ENCODE results near the gene USP10.
"Not testable (repeated sequence)": the region's sequence is repeated elsewhere in the genome, so short reads cannot be mapped to it uniquely, and the experiment has no call there.

The USP10 gene

DNA sequence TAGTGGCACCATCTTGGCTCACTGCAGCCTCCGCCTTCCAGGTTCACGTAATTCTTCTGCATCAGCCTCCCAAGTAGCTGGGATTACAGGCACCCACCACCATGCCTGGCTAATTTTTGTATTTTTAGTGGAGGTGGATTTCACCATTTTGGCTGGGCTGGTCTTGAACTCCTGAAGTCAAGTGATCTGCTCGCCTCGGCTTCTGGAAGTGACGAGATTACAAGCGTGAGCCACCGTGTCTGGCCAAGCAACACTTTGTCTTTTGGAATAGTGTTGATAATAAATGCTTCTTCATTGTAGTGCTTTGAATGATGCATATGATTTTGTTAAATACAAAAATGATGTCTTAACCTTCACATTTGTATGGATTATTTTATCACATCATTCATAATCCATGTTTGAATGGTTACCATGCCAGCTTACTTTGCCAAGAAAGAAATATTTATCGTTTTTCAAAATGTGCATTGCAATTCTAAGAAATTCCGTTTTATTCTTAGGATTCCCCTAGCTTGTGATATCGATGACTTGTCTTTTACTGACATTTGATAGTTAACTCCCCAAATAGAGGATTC is 29.1 kb downstream of the USP10 start:
- DNase-seq (ENCODE audit: low read depth in 1 of 2, low spot score in 1 of 2) = no peak
- no peak for TF ChIP-seq JUND (IDR thresholded peaks at IDR 0.05; ENCODE audit: low read depth)
- in situ Hi-C loops (cut with HindIII; ENCODE audit: low pct_unique_long_range_greater_than_20kb, low sequenced_read_pairs) = no loop called here

DNA sequence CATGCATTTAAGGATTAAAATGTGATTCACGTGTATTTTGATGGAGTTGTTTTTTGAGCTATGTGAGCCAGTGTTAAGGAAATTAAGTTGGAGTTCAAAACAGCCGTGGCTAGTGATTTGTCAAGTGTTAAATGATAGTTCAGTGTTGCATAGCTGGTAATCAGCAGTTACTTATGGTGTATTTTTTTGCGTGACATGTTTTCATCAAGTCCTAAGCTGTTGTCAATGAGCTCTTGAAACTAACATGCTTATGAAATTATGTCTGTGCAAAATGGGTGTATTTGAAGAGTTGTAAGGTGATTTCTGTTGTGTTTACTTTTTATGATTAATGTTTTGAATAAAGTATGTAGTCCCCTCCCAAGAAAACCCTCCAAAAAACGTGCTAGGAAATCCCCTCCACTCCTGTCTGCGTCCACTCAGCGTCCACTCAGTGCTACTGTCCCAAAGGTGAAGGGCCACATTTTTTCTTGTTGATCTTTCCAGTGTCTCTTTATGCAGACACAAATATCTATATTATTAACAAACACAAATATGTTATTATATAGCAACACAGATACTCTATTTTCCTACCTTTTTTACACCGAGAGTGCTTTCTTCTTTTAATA is 30.0 kb downstream of the USP10 start:
- no peak for DNase-seq (ENCODE audit: low read depth in 1 of 2, low spot score in 1 of 2)
- in situ Hi-C loops (cut with HindIII; ENCODE audit: low pct_unique_long_range_greater_than_20kb, low sequenced_read_pairs) = no loop called here
- TF ChIP-seq JUND (IDR thresholded peaks at IDR 0.05; ENCODE audit: low read depth) = no peak

DNA sequence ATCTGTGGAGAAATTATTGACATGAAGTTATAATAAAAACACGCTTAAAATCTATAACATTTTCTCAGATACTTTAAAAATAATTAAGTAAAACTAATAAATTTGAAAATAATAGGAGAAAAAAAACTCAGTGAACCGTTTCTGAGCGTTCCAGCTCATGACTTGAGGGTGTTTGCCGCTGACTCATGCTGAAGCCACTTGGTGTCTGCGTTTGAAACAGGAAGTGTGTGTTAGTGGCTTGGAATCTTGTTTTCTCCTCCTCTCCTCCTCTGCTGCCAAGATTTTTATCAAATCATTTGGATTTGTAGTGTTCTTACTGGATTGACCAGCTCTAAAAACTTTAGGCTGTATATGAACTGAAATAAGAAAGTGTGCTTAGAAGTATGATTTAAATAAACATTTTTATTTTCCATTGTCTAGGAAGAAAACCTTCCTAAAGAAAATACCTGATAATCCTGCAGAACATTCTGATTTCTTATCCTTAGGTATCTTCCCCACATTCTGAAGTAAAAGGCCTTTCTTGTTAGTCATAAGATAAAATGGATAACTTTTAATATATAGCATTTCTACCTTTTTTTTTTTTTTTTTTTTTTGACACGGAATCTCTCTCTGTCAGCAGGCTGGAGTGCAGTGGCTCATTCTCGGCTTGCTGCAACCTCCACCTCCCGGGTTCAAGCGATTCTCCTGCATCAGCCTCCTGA is 30.8 kb downstream of the USP10 start:
- peak; percentile 96 for TF ChIP-seq JUND (IDR thresholded peaks at IDR 0.05; ENCODE audit: low read depth)
- in situ Hi-C loops (cut with HindIII; ENCODE audit: low pct_unique_long_range_greater_than_20kb, low sequenced_read_pairs) = no loop called here
- DNase-seq (ENCODE audit: low read depth in 1 of 2, low spot score in 1 of 2) = peak; percentile 38 to 95

DNA sequence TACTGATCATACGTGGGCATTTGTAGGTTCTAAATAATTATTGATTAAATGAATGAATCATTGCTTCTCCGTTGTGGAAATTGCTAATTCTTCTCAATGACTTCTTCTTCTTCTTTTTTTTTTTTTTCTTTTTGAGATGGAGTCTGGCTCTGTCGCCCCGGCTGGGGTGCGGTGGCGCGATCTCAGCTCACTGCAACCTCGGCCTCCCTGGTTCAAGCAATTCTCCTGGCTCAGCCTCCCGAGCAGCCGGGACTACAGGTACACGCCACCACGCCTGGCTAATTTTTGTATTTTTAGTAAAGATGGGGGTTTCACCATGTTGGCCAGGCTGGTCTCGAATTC is 32.5 kb downstream of the USP10 start:
- in situ Hi-C loops (cut with HindIII; ENCODE audit: low pct_unique_long_range_greater_than_20kb, low sequenced_read_pairs); DNase-seq (ENCODE audit: low read depth in 1 of 2, low spot score in 1 of 2): not testable (repeated sequence)

DNA sequence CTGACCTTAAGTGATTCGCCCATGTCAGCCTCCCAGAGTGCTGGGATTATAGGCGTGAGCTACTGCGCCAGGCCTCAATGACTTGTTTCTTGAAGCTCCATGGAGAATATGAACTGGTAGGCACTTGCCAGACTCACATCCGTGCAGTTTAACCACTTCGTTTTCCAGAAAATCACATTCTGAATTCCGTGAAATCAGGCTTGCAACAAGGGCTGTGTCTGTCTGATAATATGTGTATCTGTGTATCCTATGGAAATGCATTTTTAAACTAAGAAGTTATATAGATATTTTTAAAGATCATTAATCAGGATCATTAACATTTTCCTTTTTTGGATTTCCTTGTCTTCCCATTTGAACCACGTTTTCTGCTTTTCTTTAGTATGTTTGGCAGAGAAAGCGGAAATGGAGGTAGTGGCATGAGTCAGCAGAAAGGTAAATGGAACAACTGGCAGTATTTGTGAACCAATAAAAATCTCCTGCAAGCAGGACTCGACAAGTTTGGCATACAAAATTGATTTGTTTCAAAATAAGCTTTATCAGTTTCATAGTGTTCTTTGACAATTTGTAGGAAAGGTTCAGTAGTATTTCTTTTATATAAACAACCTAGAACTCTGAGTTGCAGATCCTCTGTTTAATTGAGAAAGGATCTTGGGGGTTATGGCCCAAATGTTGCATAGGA is 33.0 kb downstream of the USP10 start:
- DNase-seq (ENCODE audit: low read depth in 1 of 2, low spot score in 1 of 2) = peak in 1 of 2 experiments; percentile 78
- TF ChIP-seq JUND (IDR thresholded peaks at IDR 0.05; ENCODE audit: low read depth) = peak; percentile 64; the same call in 1 of the 2 replicates
- in situ Hi-C loops (cut with HindIII; ENCODE audit: low pct_unique_long_range_greater_than_20kb, low sequenced_read_pairs) = no loop called here

DNA sequence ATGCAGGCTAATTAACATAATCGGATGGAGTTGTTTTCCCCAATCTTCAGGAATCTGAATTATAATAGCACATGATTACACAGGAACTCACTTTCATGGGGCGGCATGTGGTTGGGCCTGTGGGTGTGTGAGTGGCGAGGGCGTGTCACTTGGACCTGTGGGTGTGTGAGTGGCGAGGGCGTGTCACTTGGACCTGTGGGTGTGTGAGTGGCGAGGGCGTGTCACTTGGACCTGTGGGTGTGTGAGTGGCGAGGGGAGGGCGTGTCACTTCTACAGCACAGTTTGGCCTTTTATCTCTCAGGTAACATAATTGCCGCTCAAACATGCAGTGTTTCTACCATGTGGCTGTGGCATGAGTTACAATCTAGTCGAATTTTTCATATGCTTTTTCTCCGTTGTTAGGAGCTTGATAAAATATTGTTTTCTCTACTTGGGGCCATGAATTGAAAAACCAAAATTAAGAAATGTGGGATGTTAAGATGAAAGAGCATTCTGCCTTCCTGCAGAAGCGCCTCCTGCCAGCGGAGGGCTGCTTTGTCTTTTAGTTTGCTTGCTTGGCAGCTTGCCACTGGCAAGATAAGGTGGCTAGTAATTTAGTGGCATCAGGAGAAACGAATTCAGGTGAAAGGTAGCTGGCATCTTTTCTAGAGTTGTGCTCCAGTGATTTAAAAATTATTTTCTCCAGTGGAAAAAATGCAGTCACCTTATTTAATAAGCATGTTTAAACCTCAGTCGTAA is 36.2 kb downstream of the USP10 start:
- in situ Hi-C loops (cut with HindIII; ENCODE audit: low pct_unique_long_range_greater_than_20kb, low sequenced_read_pairs) = no loop called here
- DNase-seq (ENCODE audit: low read depth in 1 of 2, low spot score in 1 of 2) = no peak
- TF ChIP-seq JUND (IDR thresholded peaks at IDR 0.05; ENCODE audit: low read depth) = no peak

DNA sequence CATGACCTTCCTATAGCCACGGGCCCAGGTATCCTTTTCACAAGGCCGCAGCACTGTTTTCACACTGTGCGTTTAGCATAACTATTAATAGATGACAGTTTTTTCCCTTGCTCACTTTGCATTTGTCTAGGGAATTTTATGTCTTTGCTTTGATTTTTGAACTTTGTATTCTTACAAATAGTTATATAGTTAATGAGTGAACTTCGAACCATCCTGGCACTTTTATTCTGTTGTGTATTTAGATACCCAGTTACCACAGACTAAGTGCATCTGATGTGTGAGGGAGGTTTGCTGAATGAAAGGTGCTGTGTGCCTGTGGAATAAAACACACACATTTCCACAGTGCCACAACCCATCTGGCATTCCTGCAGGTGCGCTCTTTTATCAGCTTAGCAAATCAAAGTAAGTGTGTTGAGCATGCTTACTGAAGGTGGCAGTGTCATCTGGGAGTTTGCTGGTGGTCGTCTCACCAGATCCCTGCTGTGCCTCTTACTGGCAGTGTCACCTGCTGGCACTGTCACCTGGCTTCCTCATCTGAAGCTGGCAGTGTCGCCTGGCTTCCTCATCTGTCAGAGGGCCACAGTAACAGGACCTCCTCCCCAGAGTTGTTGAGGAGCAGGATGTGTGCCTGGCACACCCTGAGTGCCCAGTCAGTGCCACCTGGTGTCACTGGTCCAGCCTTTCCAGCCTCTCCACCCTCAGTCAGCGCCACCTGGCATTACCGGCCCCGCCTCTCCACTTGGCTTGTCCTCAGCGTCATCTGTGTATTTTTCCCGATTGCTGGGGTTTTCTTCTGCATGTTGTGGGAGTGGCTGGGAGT is 37.6 kb downstream of the USP10 start:
- no peak for TF ChIP-seq JUND (IDR thresholded peaks at IDR 0.05; ENCODE audit: low read depth)
- in situ Hi-C loops (cut with HindIII; ENCODE audit: low pct_unique_long_range_greater_than_20kb, low sequenced_read_pairs) = no loop called here
- peak in 1 of 2 experiments; percentile 83 for DNase-seq (ENCODE audit: low read depth in 1 of 2, low spot score in 1 of 2)

DNA sequence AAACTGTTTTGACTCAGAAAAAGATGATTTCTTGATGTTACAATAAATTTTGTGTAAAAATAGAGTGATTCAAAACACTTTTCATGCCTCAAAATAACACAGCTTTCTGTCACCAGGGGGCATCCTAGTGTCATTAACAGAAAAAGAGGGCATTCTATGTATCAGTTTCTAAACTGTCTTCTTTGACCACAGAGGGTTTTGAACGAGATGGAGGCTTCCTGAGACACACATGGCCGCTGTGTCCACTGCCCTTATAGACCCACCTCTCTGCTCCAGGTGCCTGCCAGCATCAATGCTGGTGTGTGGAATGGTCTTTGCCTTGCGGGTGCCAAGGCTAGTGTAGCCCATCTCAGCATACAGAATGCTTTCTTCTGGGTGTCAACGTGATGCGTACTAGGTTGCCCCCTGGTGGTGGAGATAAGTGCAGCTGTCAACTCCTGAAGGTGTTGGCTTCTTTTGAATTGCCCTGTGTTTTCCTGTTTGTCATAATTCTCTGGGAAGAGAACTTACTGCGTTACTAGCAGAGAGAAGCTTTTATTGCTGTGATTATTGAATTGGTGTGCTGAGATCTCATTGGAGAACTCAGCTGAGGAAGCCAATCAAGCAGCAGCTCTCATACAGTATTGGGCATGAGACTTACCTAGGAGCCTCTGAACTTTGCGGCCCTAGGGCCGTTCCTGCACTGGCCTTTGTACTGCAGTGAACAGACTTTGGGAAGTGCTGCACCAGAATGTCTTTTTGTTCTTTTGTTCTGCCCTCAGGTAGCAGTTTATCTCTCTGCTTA is 38.6 kb downstream of the USP10 start:
- TF ChIP-seq JUND (IDR thresholded peaks at IDR 0.05; ENCODE audit: low read depth) = no peak
- DNase-seq (ENCODE audit: low read depth in 1 of 2, low spot score in 1 of 2) = peak; percentile 35 to 88
- in situ Hi-C loops (cut with HindIII; ENCODE audit: low pct_unique_long_range_greater_than_20kb, low sequenced_read_pairs) = no loop called here

DNA sequence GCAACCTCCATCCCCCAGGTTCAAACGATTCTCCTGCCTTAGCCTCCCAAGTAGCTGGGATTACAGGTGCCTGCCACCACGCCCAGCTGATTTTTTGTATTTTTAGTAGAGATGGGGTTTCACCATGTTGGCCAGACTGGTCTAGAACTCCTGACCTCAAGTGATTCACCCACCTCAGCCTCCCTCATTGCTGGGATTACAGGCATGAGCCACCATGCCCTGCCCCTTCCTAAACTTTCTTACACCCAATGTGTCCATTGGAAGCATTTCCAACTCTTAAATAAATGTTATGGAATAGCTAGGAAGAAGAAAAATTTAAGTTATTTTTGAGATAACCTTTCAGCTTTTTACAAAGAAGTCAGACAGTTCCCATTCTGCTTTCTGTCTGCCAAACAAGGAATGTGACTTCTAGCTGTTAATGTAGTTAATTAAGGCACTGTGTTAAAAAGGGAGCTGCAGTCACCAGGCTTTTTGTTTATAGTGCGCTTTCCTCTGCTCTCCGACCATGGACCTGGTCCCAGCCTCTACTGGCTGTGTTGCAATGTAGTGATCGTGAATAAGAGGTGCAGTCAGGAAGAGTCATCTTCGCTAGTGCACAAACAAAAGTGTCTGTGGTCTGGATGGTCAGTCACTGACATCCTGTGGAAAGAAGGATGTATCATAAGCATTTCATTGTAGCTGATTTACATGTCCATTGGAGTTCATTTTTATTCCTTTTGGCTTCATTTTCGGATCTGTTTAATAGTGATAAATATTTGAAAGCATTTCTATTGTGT is 39.7 kb downstream of the USP10 start:
- no peak for TF ChIP-seq JUND (IDR thresholded peaks at IDR 0.05; ENCODE audit: low read depth)
- DNase-seq (ENCODE audit: low read depth in 1 of 2, low spot score in 1 of 2) = no peak
- in situ Hi-C loops (cut with HindIII; ENCODE audit: low pct_unique_long_range_greater_than_20kb, low sequenced_read_pairs) = no loop called here

DNA sequence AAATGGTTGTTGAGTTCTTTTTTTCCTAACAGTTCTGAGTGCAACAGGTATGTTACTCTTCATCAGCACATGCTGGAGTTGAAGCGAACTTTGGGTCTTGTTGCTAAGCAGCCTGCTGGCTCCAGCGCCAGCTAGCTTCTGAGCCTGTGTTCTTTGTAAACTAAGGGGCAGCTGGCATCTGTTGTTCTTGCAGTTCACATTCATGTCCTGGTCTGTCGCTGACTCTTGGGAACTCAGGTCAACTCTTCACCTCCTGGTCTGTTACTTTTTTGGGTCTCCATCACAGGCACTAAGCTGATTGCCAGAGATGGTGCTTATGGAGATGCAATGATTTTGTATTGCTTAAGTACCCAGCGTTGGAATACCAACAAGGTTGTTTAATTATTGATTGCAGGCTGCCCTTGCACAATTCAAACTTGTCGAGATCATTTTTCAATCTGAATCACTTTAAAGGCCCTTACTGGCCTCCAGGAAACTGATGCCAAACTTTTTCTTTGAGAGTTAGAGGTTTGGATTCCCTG is 40.9 kb downstream of the USP10 start:
- DNase-seq (ENCODE audit: low read depth in 1 of 2, low spot score in 1 of 2) = no peak
- no peak for TF ChIP-seq JUND (IDR thresholded peaks at IDR 0.05; ENCODE audit: low read depth)
- in situ Hi-C loops (cut with HindIII; ENCODE audit: low pct_unique_long_range_greater_than_20kb, low sequenced_read_pairs) = no loop called here
